Endothelial cell of umbilical vein (primary cell): ENCODE data around the gene C14orf93.

Experiments used
- EZH2 ChIP-seq: IDR thresholded peaks from 2 replicates; pipeline ENCODE4 v1.6.1; 2012; ENCODE audit warnings: borderline replicate concordance, low read depth, mild to moderate bottlenecking, moderate library complexity, low read length, inconsistent platforms; ENCODE audit not compliant: severe bottlenecking
- FOS ChIP-seq: IDR thresholded peaks from 2 replicates; pipeline ENCODE4 v1.6.1; 2011; ENCODE audit warnings: mild to moderate bottlenecking, low read length, moderate library complexity, borderline replicate concordance; ENCODE audit not compliant: insufficient read depth
- JUN ChIP-seq: IDR thresholded peaks from 2 replicates; pipeline ENCODE4 v1.6.1; 2011; ENCODE audit warnings: borderline replicate concordance, low read depth; ENCODE audit not compliant: insufficient read length, insufficient read depth
- MYC ChIP-seq: IDR thresholded peaks from one replicate; pipeline ENCODE4 v1.6.1; 2011; ENCODE audit warnings: mild to moderate bottlenecking, low read depth, low read length
- POLR2A ChIP-seq: IDR thresholded peaks from 2 replicates; pipeline ENCODE4 v1.6.1; 2012; ENCODE audit warnings: low read depth, mild to moderate bottlenecking, control low read depth, low read length
- POLR2AphosphoS5 ChIP-seq: IDR thresholded peaks from 2 replicates; pipeline ENCODE4 v1.6.1; 2012; ENCODE audit warnings: low read depth, mild to moderate bottlenecking, control low read depth, low read length, moderate library complexity; ENCODE audit not compliant: insufficient read depth
- TF ChIP-seq, protein P1 (sequence below), 2 donors: IDR thresholded peaks; 1 replicate in 1 of 2; 2 replicates in 1 of 2; pipeline ENCODE4 v1.5.1; 2011; ENCODE audit warnings: low read length in 2 of 2, mild to moderate bottlenecking in 2 of 2, moderate library complexity in 2 of 2, control low read depth in 1 of 2, inconsistent platforms in 1 of 2, low read depth in 1 of 2; ENCODE audit not compliant: insufficient read depth in 1 of 2; ENCODE audit errors: extremely low read depth in 1 of 2
- TF ChIP-seq, protein P2 (sequence below): IDR thresholded peaks from 2 replicates; pipeline ENCODE4 v1.6.1; 2011; ENCODE audit not compliant: insufficient read depth, insufficient read length

DNA sequence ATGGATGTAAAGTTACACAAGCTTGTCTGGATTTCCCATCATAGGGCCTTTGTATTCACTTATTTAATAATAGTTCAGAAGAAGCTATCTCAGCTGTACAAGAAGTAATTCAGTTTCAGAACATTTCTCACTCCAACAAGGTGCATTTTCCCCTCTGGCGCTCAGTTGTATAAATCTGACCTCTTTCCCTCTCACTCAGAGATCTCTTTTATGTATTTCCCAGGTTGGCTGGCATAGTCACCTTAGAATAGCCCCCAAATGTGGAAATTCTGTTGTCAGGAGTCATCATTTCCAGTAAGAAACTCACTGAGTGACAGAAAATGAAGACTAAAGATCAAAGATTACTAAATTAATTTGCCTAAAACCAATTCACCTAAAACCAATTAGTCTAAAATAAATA is 38.8 kb downstream of the C14orf93 start:
- TF ChIP-seq EZH2 (no peak), POLR2A (no peak), POLR2AphosphoS5 (no peak), MYC (no peak), FOS (no peak), JUN (no peak)
- TF ChIP-seq, protein P1, sequence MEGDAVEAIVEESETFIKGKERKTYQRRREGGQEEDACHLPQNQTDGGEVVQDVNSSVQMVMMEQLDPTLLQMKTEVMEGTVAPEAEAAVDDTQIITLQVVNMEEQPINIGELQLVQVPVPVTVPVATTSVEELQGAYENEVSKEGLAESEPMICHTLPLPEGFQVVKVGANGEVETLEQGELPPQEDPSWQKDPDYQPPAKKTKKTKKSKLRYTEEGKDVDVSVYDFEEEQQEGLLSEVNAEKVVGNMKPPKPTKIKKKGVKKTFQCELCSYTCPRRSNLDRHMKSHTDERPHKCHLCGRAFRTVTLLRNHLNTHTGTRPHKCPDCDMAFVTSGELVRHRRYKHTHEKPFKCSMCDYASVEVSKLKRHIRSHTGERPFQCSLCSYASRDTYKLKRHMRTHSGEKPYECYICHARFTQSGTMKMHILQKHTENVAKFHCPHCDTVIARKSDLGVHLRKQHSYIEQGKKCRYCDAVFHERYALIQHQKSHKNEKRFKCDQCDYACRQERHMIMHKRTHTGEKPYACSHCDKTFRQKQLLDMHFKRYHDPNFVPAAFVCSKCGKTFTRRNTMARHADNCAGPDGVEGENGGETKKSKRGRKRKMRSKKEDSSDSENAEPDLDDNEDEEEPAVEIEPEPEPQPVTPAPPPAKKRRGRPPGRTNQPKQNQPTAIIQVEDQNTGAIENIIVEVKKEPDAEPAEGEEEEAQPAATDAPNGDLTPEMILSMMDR (IDR thresholded peaks at IDR 0.05; ENCODE audit: extremely low read depth in 1 of 2, insufficient read depth in 1 of 2, low read depth in 1 of 2, low read length in 2 of 2) = no peak
- TF ChIP-seq, protein P2, sequence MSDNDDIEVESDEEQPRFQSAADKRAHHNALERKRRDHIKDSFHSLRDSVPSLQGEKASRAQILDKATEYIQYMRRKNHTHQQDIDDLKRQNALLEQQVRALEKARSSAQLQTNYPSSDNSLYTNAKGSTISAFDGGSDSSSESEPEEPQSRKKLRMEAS = no peak
